Mesodermal cell (in vitro differentiated cells): ENCODE data around the gene TPO.
"Not testable (repeated sequence)": the region's sequence is repeated elsewhere in the genome, so short reads cannot be mapped to it uniquely, and the experiment has no call there.

Experiments used
- H3K27ac ChIP-seq: 2 replicates; pipeline ENCODE4 v1.7.0; 2013; ENCODE audit warnings: mild to moderate bottlenecking, low read depth, low read length, moderate library complexity; ENCODE audit not compliant: severe bottlenecking
- H3K36me3 ChIP-seq: 2 replicates; pipeline ENCODE4 v1.7.1; 2013; ENCODE audit warnings: mild to moderate bottlenecking, low read length, moderate library complexity; ENCODE audit not compliant: control insufficient read depth, insufficient read depth
- H3K4me1 ChIP-seq: one replicate; pipeline ENCODE4 v1.7.1; 2013; ENCODE audit warnings: mild to moderate bottlenecking, low read length; ENCODE audit not compliant: insufficient read depth, control insufficient read depth, poor library complexity, severe bottlenecking
- H3K4me3 ChIP-seq: 2 replicates; pipeline ENCODE4 v1.7.0; 2013; ENCODE audit warnings: low read length, control low read depth, mild to moderate bottlenecking; ENCODE audit not compliant: insufficient read depth, poor library complexity, severe bottlenecking; ENCODE audit errors: extremely low read depth
- H3K9me3 ChIP-seq: 2 replicates; pipeline ENCODE4 v1.7.1; 2013; ENCODE audit warnings: mild to moderate bottlenecking, low read length, moderate library complexity; ENCODE audit not compliant: control insufficient read depth
- WGBS, 2 experiments: methylation state at CpG; one replicate each; pipeline ENCODE4 v1.1.5; 2013; ENCODE audit warnings: missing lambda C conversion rate in 2 of 2; ENCODE audit not compliant: insufficient coverage in 2 of 2; 5-methylcytosine and 5-hydroxymethylcytosine counted together

Gene TPO

GRCh38 chr2:1381644-1382043 is 31.6 kb upstream of the TPO start:
- H3K27ac ChIP-seq: no peak overlapping the region
- no peaks in the 10 kb centered on the region for H3K4me1 ChIP-seq
- 20 to 50% methylated on average over 1 of the region's 3 CpGs for WGBS, 2 experiments
- H3K36me3 ChIP-seq: no peaks in the 10 kb centered on the region
- H3K9me3 ChIP-seq: no peaks in the 10 kb centered on the region
- H3K4me3 ChIP-seq: no peak overlapping the region

- H3K27ac ChIP-seq, H3K9me3 ChIP-seq, H3K4me3 ChIP-seq, H3K36me3 ChIP-seq, H3K4me1 ChIP-seq: not testable (repeated sequence)
- WGBS, 2 experiments: 18 to 26% methylated on average over 12 to 15 of the region's 18 CpGs
Observed at GRCh38 chr2:1387954-1388725, 25.1 kb upstream of the TPO start.

- not testable (repeated sequence) for H3K36me3 ChIP-seq, H3K4me3 ChIP-seq, H3K4me1 ChIP-seq, H3K27ac ChIP-seq, H3K9me3 ChIP-seq
- 100% methylated on average over 1 of the region's 6 CpGs; no CpG with 5 or more reads in 1 of the 2 experiments for WGBS, 2 experiments
Observed at GRCh38 chr2:1390118-1390517, 23.1 kb upstream of the TPO start.

GRCh38 chr2:1393321-1393720 is 19.9 kb upstream of the TPO start:
- H3K9me3 ChIP-seq: no peaks in the 10 kb centered on the region
- WGBS, 2 experiments: 100% methylated on average over 1 of the region's 2 CpGs
- no peak overlapping the region for H3K27ac ChIP-seq
- H3K4me3 ChIP-seq: no peak overlapping the region
- peaks cover 2% of the 10 kb centered on the region for H3K4me1 ChIP-seq
- no peaks in the 10 kb centered on the region for H3K36me3 ChIP-seq

GRCh38 chr2:1394709-1395408 is 18.4 kb upstream of the TPO start:
- WGBS, 2 experiments: 95 to 100% methylated on average over 4 to 6 of the region's 7 CpGs
- Histone ChIP-seq H3K4me3 (no peak overlapping the region), H3K27ac (no peak overlapping the region), H3K4me1 (no peaks in the 10 kb centered on the region), H3K9me3 (no peaks in the 10 kb centered on the region), H3K36me3 (no peaks in the 10 kb centered on the region)

- Histone ChIP-seq H3K27ac (no peak overlapping the region), H3K4me3 (no peak overlapping the region), H3K4me1 (no peaks in the 10 kb centered on the region), H3K36me3 (no peaks in the 10 kb centered on the region), H3K9me3 (no peaks in the 10 kb centered on the region)
- 78 to 84% methylated on average over 3 to 4 of the region's 4 CpGs for WGBS, 2 experiments
Observed at GRCh38 chr2:1397350-1397749, 15.9 kb upstream of the TPO start.

GRCh38 chr2:1398191-1398590 is 15.1 kb upstream of the TPO start:
- WGBS, 2 experiments: 93% methylated on average over 5 to 6 of the region's 7 CpGs
- Histone ChIP-seq H3K4me1 (no peaks in the 10 kb centered on the region), H3K27ac (no peak overlapping the region), H3K36me3 (no peaks in the 10 kb centered on the region), H3K9me3 (peaks cover 4% of the 10 kb centered on the region), H3K4me3 (no peak overlapping the region)

GRCh38 chr2:1400943-1401735 is 12.1 kb upstream of the TPO start:
- 90 to 96% methylated on average over 6 of the region's 8 CpGs for WGBS, 2 experiments
- H3K4me1 ChIP-seq: no peaks in the 10 kb centered on the region
- H3K9me3 ChIP-seq: peaks cover 4% of the 10 kb centered on the region
- no peaks in the 10 kb centered on the region for H3K36me3 ChIP-seq
- no peak overlapping the region for H3K27ac ChIP-seq
- no peak overlapping the region for H3K4me3 ChIP-seq

GRCh38 chr2:1402064-1402463 is 11.2 kb upstream of the TPO start:
- WGBS, 2 experiments: 87 to 88% methylated on average over 6 to 7 of the region's 9 CpGs
- H3K36me3 ChIP-seq: no peaks in the 10 kb centered on the region
- no peak overlapping the region for H3K4me3 ChIP-seq
- no peak overlapping the region for H3K27ac ChIP-seq
- no peaks in the 10 kb centered on the region for H3K4me1 ChIP-seq
- peaks cover 4% of the 10 kb centered on the region for H3K9me3 ChIP-seq

- Histone ChIP-seq H3K4me3 (no peak overlapping the region), H3K36me3 (no peaks in the 10 kb centered on the region), H3K4me1 (no peaks in the 10 kb centered on the region), H3K9me3 (peaks cover 4% of the 10 kb centered on the region), H3K27ac (no peak overlapping the region)
- WGBS, 2 experiments: 89 to 93% methylated on average over 12 of the region's 12 CpGs
Observed at GRCh38 chr2:1403565-1403964, 9.7 kb upstream of the TPO start.
